ENCODE measurements around the gene ANKRD35. TPM values are rescaled to one million over a fixed set of nuclear protein-coding genes. Genes with fewer than 3 reads are reported as not detected.

The ANKRD35 gene
- polyA plus RNA-seq, 1 of the 3 experiments (the other 2 are of a cell fraction): 0.08 TPM

GRCh38 chr1:145926686-145927062 is 41.0 kb upstream of the ANKRD35 start (continued):
- TF ChIP-seq USF1 (IDR thresholded peaks at IDR 0.05; ENCODE audit: borderline replicate concordance, low read depth): no peak

- H3K9me3 ChIP-seq: no peaks in the 10 kb centered on the region
- WGBS (ENCODE audit: low lambda C conversion rate): 92% methylated on average over 2 of the region's 2 CpGs
- H3F3A ChIP-seq (replicated peaks; ENCODE audit: insufficient read depth): peaks cover 36% of the 10 kb centered on the region
- no peak overlapping the region for H3K4me2 ChIP-seq
- ChIA-PET CTCF (interaction anchor here (1.6 kb wide), 1 partner anchor 30 kb away, joined by 6 read pairs; no protein-coding TSS in a partner anchor), POLR2A (no interaction called here)
- TF ChIP-seq EP300 (IDR thresholded peaks at IDR 0.05; ENCODE audit: borderline replicate concordance in 1 of 2, low read depth in 1 of 2, low read length in 1 of 2): no peak
- TF ChIP-seq MEF2A (IDR thresholded peaks at IDR 0.05; ENCODE audit: borderline replicate concordance, low read depth): no peak
- no peak for TF ChIP-seq SMC3 (IDR thresholded peaks at IDR 0.05; ENCODE audit: low read depth, low read length)
- no peak for TF ChIP-seq IRF3 (IDR thresholded peaks at IDR 0.05; ENCODE audit: low read depth, low read length)
- no peak for TF ChIP-seq FOXJ3 (CRISPR knock-in tag; IDR thresholded peaks at IDR 0.05)
- TF ChIP-seq ZBTB33 (IDR thresholded peaks at IDR 0.05; ENCODE audit: borderline replicate concordance, low read depth): no peak
- TF ChIP-seq FOXM1 (IDR thresholded peaks at IDR 0.05; ENCODE audit: low read depth): no peak
- TF ChIP-seq RAD21 (IDR thresholded peaks at IDR 0.05; ENCODE audit: low read length): no peak
- no peak for TF ChIP-seq ELF1 (IDR thresholded peaks at IDR 0.05)
- TF ChIP-seq GATA2 (CRISPR knock-in tag; IDR thresholded peaks at IDR 0.05): no peak
- no peak for TF ChIP-seq NFIC (IDR thresholded peaks at IDR 0.05; ENCODE audit: borderline replicate concordance)
- TF ChIP-seq CTCF (IDR thresholded peaks at IDR 0.05): no peak
- no peak for TF ChIP-seq FOSL2 (IDR thresholded peaks at IDR 0.05; ENCODE audit: borderline replicate concordance, low read depth)
- TF ChIP-seq USF1 (IDR thresholded peaks at IDR 0.05; ENCODE audit: borderline replicate concordance, low read depth): no peak
- no peak for TF ChIP-seq RCOR1 (IDR thresholded peaks at IDR 0.05; ENCODE audit: low read length)
- no peak for TF ChIP-seq YY1 (IDR thresholded peaks at IDR 0.05; ENCODE audit: low read depth)
- TF ChIP-seq REST (IDR thresholded peaks at IDR 0.05; ENCODE audit: low read depth, low read length): no peak
- no peak for TF ChIP-seq JUND (IDR thresholded peaks at IDR 0.05)
- TF ChIP-seq TAF1 (IDR thresholded peaks at IDR 0.05; ENCODE audit: borderline replicate concordance, low read depth, low read length): no peak
- TF ChIP-seq USF2 (IDR thresholded peaks at IDR 0.05; ENCODE audit: borderline replicate concordance, low read depth, low read length): no peak
- no peak overlapping the region for H3K9ac ChIP-seq
- no peak overlapping the region for H2AFZ ChIP-seq (ENCODE audit: low read depth)
- H3K9me2 ChIP-seq: no peaks in the 10 kb centered on the region
- peaks cover 7 to 25% of the 10 kb centered on the region in 2 experiments for H3K4me1 ChIP-seq (ENCODE audit: control insufficient read depth in 1 of 2, insufficient read depth in 2 of 2, low read depth in 1 of 2, low read length in 1 of 2)
- peak overlapping the region in 1 of 2 experiments; percentile 12; a peak in 1 of 4 replicates for H3K27ac ChIP-seq (ENCODE audit: low read depth in 2 of 2, low read length in 1 of 2)
- no peak for DNase-seq
- no peak overlapping the region for H3K4me3 ChIP-seq (ENCODE audit: low read depth in 2 of 2, low read length in 1 of 2)
- no peaks in the 10 kb centered on the region for H3K27me3 ChIP-seq (ENCODE audit: insufficient read depth)
- peaks cover 26% of the 10 kb centered on the region for H3K79me2 ChIP-seq (ENCODE audit: insufficient read depth)
- no peaks in the 10 kb centered on the region for H4K20me1 ChIP-seq (ENCODE audit: insufficient read depth)
- peaks cover 15 to 25% of the 10 kb centered on the region in 2 experiments for H3K36me3 ChIP-seq (replicated peaks in 1 of 2; ENCODE audit: control insufficient read depth in 1 of 2, insufficient read depth in 2 of 2, low read length in 1 of 2)
Observed at GRCh38 chr1:145922266-145922665, 36.6 kb upstream of the ANKRD35 start.
